Naive thymus-derived CD4-positive, alpha-beta T cell (primary cell): ENCODE results near the gene NECAP2. TPM values are rescaled to one million over a fixed set of nuclear protein-coding genes. Genes with fewer than 3 reads are reported as not detected.

Source experiments
- ATAC-seq: fragments of 150-1000 bp; cut with Tn5 transposase; 2 replicates; pipeline ENCODE4 v1.10.0; 2021; ENCODE audit warnings: mild to moderate bottlenecking, moderate library complexity
- CTCF ChIA-PET: fragments of 350-600 bp; sonication (Branson Sonifier 250); formaldehyde crosslinking; loops from one replicate; lab custom pipeline; 2021; ENCODE audit warnings: antibody characterized with exemption; lab: Charles Lee
- POLR2A ChIA-PET: fragments of 350-600 bp; sonication (Branson Sonifier 250); formaldehyde crosslinking; loops from one replicate; lab custom pipeline; 2021; ENCODE audit warnings: antibody characterized with exemption, inconsistent platforms; lab: Charles Lee
- DNase-seq, 9 donors: peaks; one replicate each; pipeline versions ENCODE4 v3.0.0 to v3.0.0-alpha.2; 2020 to 2022; ENCODE audit warnings: mixed read lengths in 1 of 9
- H3K27ac ChIP-seq: one replicate; pipeline ENCODE4 v1.7.0; 2013; ENCODE audit warnings: mild to moderate bottlenecking, low read depth, low read length, moderate library complexity
- H3K27me3 ChIP-seq, 2 donors: one replicate each; pipeline ENCODE4 v1.7.0; 2013; ENCODE audit warnings: low read length in 2 of 2, mild to moderate bottlenecking in 2 of 2, moderate library complexity in 2 of 2; ENCODE audit not compliant: control insufficient read depth in 2 of 2, insufficient read depth in 2 of 2
- H3K36me3 ChIP-seq, 3 experiments: 1 replicate in 2 of 3; 2 replicates in 1 of 3; pipeline ENCODE4 v1.7.0; 2013; ENCODE audit warnings: low read length in 3 of 3, mild to moderate bottlenecking in 3 of 3, moderate library complexity in 1 of 3; ENCODE audit not compliant: insufficient read depth in 3 of 3, control insufficient read depth in 2 of 3
- H3K4me1 ChIP-seq, 2 donors: one replicate each; pipeline ENCODE4 v1.7.0; 2013; ENCODE audit warnings: low read length in 2 of 2, mild to moderate bottlenecking in 2 of 2, moderate library complexity in 1 of 2; ENCODE audit not compliant: control insufficient read depth in 2 of 2, insufficient read depth in 2 of 2
- H3K4me3 ChIP-seq: 2 replicates; pipeline ENCODE4 v1.7.0; 2013; ENCODE audit warnings: mild to moderate bottlenecking, low read length
- H3K9me3 ChIP-seq, 3 experiments: 1 replicate in 2 of 3; 2 replicates in 1 of 3; pipeline ENCODE4 v1.7.0; 2013; ENCODE audit warnings: low read length in 3 of 3; ENCODE audit not compliant: control insufficient read depth in 2 of 3
- H3K27ac Mint-ChIP-seq, 9 donors: one replicate each; pipeline ENCODE4 v1.8.0; 2020 to 2022; ENCODE audit warnings: mixed read lengths in 9 of 9, mild to moderate bottlenecking in 8 of 9, moderate library complexity in 5 of 9, inconsistent platforms in 2 of 9
- H3K27me3 Mint-ChIP-seq, 5 donors: one replicate each; pipeline ENCODE4 v1.8.0; 2021 to 2022; ENCODE audit warnings: mixed read lengths in 5 of 5, mild to moderate bottlenecking in 1 of 5
- H3K36me3 Mint-ChIP-seq, 5 donors: one replicate each; pipeline ENCODE4 v1.8.0; 2020 to 2022; ENCODE audit warnings: mixed read lengths in 5 of 5, mild to moderate bottlenecking in 3 of 5, inconsistent platforms in 1 of 5
- H3K4me1 Mint-ChIP-seq, 7 donors: one replicate each; pipeline ENCODE4 v1.8.0; 2020 to 2022; ENCODE audit warnings: mixed read lengths in 7 of 7, mild to moderate bottlenecking in 3 of 7, inconsistent platforms in 1 of 7
- H3K4me3 Mint-ChIP-seq, 10 donors: one replicate each; pipeline ENCODE4 v1.8.0; 2020 to 2022; ENCODE audit warnings: mild to moderate bottlenecking in 10 of 10, mixed read lengths in 10 of 10, moderate library complexity in 6 of 10, inconsistent platforms in 2 of 10
- H3K9me3 Mint-ChIP-seq, 11 donors: one replicate each; pipeline ENCODE4 v1.8.0; 2020 to 2022; ENCODE audit warnings: mixed read lengths in 11 of 11, mild to moderate bottlenecking in 4 of 11, inconsistent platforms in 1 of 11, moderate library complexity in 1 of 11
- intact Hi-C, 2 donors: fragments of 100-400 bp; cut with micrococcal nuclease; formaldehyde crosslinking; loops; one replicate each; pipeline ENCODE4 v1.15.1; 2023
- polyA plus RNA-seq, 2 donors: library from polyadenylated mRNA; unstranded; fragments of 300-500 nt; fragmentation: Illumina TruSeq; gene quantifications; one replicate each; pipeline ENCODE4 v1.2.3, GENCODE V29; 2021
- total RNA-seq, 6 experiments: library from RNA in 5 of 6; stranded (reverse) in 5 of 6; gene quantifications; 1 replicate in 5 of 6; 2 replicates in 1 of 6; pipeline ENCODE4 v1.2.3 and lab custom pipeline; 2021 to 2026

Gene NECAP2
- total and polyA plus RNA-seq, 7 experiments from 2014 or later, result 98.2 to 264 (median 157) TPM

- H3K27me3 Mint-ChIP-seq, result no peaks in the 10 kb centered on the region
- peaks cover 0 to 58% (median 22%) of the 10 kb centered on the region in 3 experiments for H3K36me3 ChIP-seq
- peak overlapping the region; percentile 94 for H3K4me3 ChIP-seq
- H3K27ac ChIP-seq, result peak overlapping the region; percentile 100
- POLR2A ChIA-PET, result interaction anchor here (0.6 to 1.2 kb wide), 2 partner anchors 57 to 91 kb away, joined by 4 read pairs; partner anchors contain the start of gene FBXO42
- peak overlapping the region; percentile 57 to 97 (median 90) for H3K27ac Mint-ChIP-seq
- peaks cover 8 to 27% (median 20%) of the 10 kb centered on the region in 5 donors for H3K36me3 Mint-ChIP-seq
- CTCF ChIA-PET, result interaction anchor here (0.7 to 1.0 kb wide), 2 partner anchors 9 to 178 kb away, joined by 3 to 4 read pairs; no protein-coding TSS in a partner anchor
- no peaks in the 10 kb centered on the region for H3K27me3 ChIP-seq
- peaks cover 19 to 54% (median 40%) of the 10 kb centered on the region in 7 donors for H3K4me1 Mint-ChIP-seq
- H3K4me3 Mint-ChIP-seq, result peak overlapping the region; percentile 51 to 100 (median 96)
- peaks cover 17 to 41% of the 10 kb centered on the region in 2 donors for H3K4me1 ChIP-seq
- DNase-seq (no peak), ATAC-seq (no peak)
- H3K9me3 ChIP-seq, result no peaks in the 10 kb centered on the region
- H3K9me3 Mint-ChIP-seq, result no peaks in the 10 kb centered on the region
- intact Hi-C loops, result loop anchor here (5.0 kb wide), 6 partner anchors 56 to 916 kb away; partner anchors contain the start of genes NBPF1 (in 2 of the 2), DNAJC16 (in 1 of the 2) and ZBTB17 (in 1 of the 2)
Measured at GRCh38 chr1:16442941-16443340, 2.4 kb downstream of the NECAP2 start.

GRCh38 chr1:16443975-16444770 lies 3.6 kb downstream of the NECAP2 start:
- Mint-ChIP-seq H3K4me3 (peak overlapping the region in 6 of 10 donors; percentile 14 to 57 (median 38)), H3K27ac (peak overlapping the region in 8 of 9 donors; percentile 21 to 90 (median 71)), H3K27me3 (no peaks in the 10 kb centered on the region), H3K36me3 (peaks cover 11 to 34% (median 32%) of the 10 kb centered on the region in 5 donors), H3K9me3 (no peaks in the 10 kb centered on the region), H3K4me1 (peaks cover 27 to 66% (median 51%) of the 10 kb centered on the region in 7 donors)
- Histone ChIP-seq H3K27me3 (no peaks in the 10 kb centered on the region), H3K4me3 (no peak overlapping the region), H3K27ac (peak overlapping the region; percentile 100), H3K4me1 (peaks cover 17 to 44% of the 10 kb centered on the region in 2 donors), H3K9me3 (no peaks in the 10 kb centered on the region), H3K36me3 (peaks cover 6 to 70% (median 34%) of the 10 kb centered on the region in 3 experiments)
- intact Hi-C loops, result loop anchor here (5.0 kb wide), 6 partner anchors 57 to 917 kb away; partner anchors contain the start of genes NBPF1 (in 2 of the 2), DNAJC16 (in 1 of the 2) and ZBTB17 (in 1 of the 2)
- no peak for ATAC-seq
- POLR2A ChIA-PET, result interaction anchor here (0.9 to 1.5 kb wide), 4 partner anchors 56 to 92 kb away, joined by 3 to 4 read pairs (median 4); partner anchors contain the start of gene FBXO42
- DNase-seq, result no peak
- CTCF ChIA-PET, result interaction anchor here (1.0 kb wide), 1 partner anchor 53 kb away, joined by 3 read pairs; no protein-coding TSS in a partner anchor

DNA sequence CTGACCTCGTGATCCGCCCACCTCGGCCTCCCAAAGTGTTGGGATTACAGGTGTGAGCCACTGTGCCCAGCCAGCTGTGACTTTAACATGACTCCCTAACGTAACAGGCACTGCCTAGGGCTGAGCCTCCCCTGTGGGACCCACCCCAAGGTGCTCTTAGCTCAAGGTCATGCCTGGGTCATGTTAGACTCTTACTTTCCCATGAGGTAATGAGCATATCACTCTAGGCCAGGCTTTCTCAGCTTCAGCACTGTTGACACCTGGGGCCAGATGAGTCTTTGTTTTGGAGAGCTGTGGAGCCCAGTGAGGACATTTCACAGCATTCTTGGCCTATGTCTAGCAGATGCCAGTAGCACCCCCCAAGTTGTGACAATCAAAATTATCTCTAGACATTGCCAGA lies 4.5 kb downstream of the NECAP2 start:
- H3K9me3 Mint-ChIP-seq, result no peaks in the 10 kb centered on the region
- peaks cover 29 to 74% (median 58%) of the 10 kb centered on the region in 7 donors for H3K4me1 Mint-ChIP-seq
- peaks cover 15 to 43% (median 41%) of the 10 kb centered on the region in 5 donors for H3K36me3 Mint-ChIP-seq
- Histone ChIP-seq H3K9me3 (no peaks in the 10 kb centered on the region), H3K27ac (no peak overlapping the region), H3K4me1 (peaks cover 16 to 47% of the 10 kb centered on the region in 2 donors), H3K27me3 (no peaks in the 10 kb centered on the region), H3K36me3 (peaks cover 12 to 79% (median 37%) of the 10 kb centered on the region in 3 experiments), H3K4me3 (no peak overlapping the region)
- ChIA-PET CTCF (interaction anchor here (1.0 kb wide), 1 partner anchor 52 kb away, joined by 3 read pairs; no protein-coding TSS in a partner anchor), POLR2A (interaction anchor here (1.4 to 1.5 kb wide), 2 partner anchors 69 to 80 kb away, joined by 3 to 4 read pairs; no protein-coding TSS in a partner anchor)
- peak overlapping the region in 1 of 10 donors; percentile 29 for H3K4me3 Mint-ChIP-seq
- intact Hi-C loops, result no loop called here
- no peak for ATAC-seq
- no peaks in the 10 kb centered on the region for H3K27me3 Mint-ChIP-seq
- DNase-seq, result no peak
- H3K27ac Mint-ChIP-seq, result peak overlapping the region in 3 of 9 donors; percentile 22 to 67 (median 49)

DNA sequence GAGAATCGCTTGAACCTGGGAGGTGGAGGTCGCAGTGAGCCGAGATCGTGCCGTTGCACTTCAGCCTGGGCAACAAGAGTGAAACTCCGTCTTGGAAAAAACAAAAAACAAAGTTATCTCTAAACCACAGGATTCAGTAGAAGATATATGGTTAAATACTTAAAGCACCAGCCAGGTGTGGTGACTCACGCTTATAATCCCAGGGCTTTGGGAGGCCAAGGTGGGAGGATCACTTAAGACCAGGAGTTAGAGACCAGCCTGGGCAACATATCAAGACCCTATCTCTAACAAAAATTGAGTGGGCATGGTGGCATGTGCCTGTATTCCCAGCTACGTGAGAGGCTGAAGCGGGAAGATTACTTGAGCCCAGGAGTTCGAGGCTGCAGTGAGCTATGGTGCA lies 5.6 kb downstream of the NECAP2 start:
- Histone ChIP-seq H3K27ac (no peak overlapping the region), H3K4me1 (peaks cover 17 to 45% of the 10 kb centered on the region in 2 donors), H3K9me3 (no peaks in the 10 kb centered on the region), H3K27me3 (no peaks in the 10 kb centered on the region), H3K4me3 (no peak overlapping the region), H3K36me3 (peaks cover 19 to 84% (median 37%) of the 10 kb centered on the region in 3 experiments)
- H3K9me3 Mint-ChIP-seq, result no peaks in the 10 kb centered on the region
- CTCF ChIA-PET, result interaction anchor here (0.6 kb wide), 1 partner anchor 209 kb away, joined by 3 read pairs; no protein-coding TSS in a partner anchor
- DNase-seq (no peak), ATAC-seq (no peak)
- H3K36me3 Mint-ChIP-seq, result peaks cover 15 to 49% (median 44%) of the 10 kb centered on the region in 5 donors
- intact Hi-C loops, result no loop called here
- peak overlapping the region in 1 of 9 donors; percentile 72 for H3K27ac Mint-ChIP-seq
- POLR2A ChIA-PET, result no interaction called here
- peak overlapping the region in 1 of 10 donors; percentile 42 for H3K4me3 Mint-ChIP-seq
- H3K4me1 Mint-ChIP-seq, result peaks cover 26 to 79% (median 58%) of the 10 kb centered on the region in 7 donors
- H3K27me3 Mint-ChIP-seq, result no peaks in the 10 kb centered on the region

DNA sequence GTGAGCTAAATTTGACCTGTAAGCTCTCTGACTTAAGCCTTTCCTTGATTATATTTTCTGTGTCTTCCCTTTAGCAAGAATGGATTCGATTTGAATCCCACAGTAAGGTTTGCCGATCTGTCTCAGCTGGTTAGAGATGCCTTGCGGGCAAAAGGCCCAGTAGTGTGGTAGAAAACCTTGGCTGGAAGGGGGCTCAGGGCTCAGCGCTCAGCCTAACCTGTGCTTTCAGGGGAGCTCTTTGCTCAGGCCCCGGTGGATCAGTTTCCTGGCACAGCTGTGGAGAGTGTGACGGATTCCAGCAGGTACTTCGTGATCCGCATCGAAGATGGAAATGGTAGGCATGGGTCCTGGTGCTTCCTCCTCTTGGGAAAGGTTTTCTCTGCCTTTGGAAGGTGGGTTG lies 7.1 kb downstream of the NECAP2 start:
- H3K4me1 ChIP-seq, result peaks cover 5 to 33% of the 10 kb centered on the region in 2 donors
- H3K27me3 ChIP-seq, result no peaks in the 10 kb centered on the region
- ATAC-seq, result no peak
- H3K9me3 Mint-ChIP-seq, result no peaks in the 10 kb centered on the region
- ChIA-PET POLR2A (no interaction called here), CTCF (no interaction called here)
- peaks cover 23 to 97% (median 37%) of the 10 kb centered on the region in 3 experiments for H3K36me3 ChIP-seq
- H3K9me3 ChIP-seq, result no peaks in the 10 kb centered on the region
- no peak overlapping the region for H3K4me3 ChIP-seq
- peak overlapping the region; percentile 34 for H3K27ac ChIP-seq
- intact Hi-C loops, result no loop called here
- peaks cover 18 to 58% (median 46%) of the 10 kb centered on the region in 5 donors for H3K36me3 Mint-ChIP-seq
- H3K27ac Mint-ChIP-seq, result peak overlapping the region in 4 of 9 donors; percentile 46 to 88 (median 63)
- H3K4me3 Mint-ChIP-seq, result peak overlapping the region in 1 of 10 donors; percentile 13
- no peak for DNase-seq
- H3K4me1 Mint-ChIP-seq, result peaks cover 27 to 72% (median 57%) of the 10 kb centered on the region in 7 donors
- H3K27me3 Mint-ChIP-seq, result no peaks in the 10 kb centered on the region

GRCh38 chr1:16449065-16449464 lies 8.5 kb downstream of the NECAP2 start:
- H3K4me1 ChIP-seq, result peaks cover 5 to 18% of the 10 kb centered on the region in 2 donors
- CTCF ChIA-PET, result no interaction called here

More at GRCh38 chr1:16449065-16449464, 8.5 kb downstream of the NECAP2 start:
- peak overlapping the region in 6 of 9 donors; percentile 26 to 88 (median 62) for H3K27ac Mint-ChIP-seq
- ATAC-seq (no peak), DNase-seq (no peak)
- Histone ChIP-seq H3K27ac (peak overlapping the region; percentile 34), H3K27me3 (no peaks in the 10 kb centered on the region), H3K36me3 (peaks cover 23 to 96% (median 26%) of the 10 kb centered on the region in 3 experiments), H3K4me3 (no peak overlapping the region), H3K9me3 (no peaks in the 10 kb centered on the region)
- POLR2A ChIA-PET, result interaction anchor here (1.3 kb wide), 1 partner anchor 9 kb away, joined by 4 read pairs; the partner anchor contains the start of gene NECAP2
- peaks cover 15 to 51% (median 41%) of the 10 kb centered on the region in 5 donors for H3K36me3 Mint-ChIP-seq
- peaks cover 18 to 58% (median 51%) of the 10 kb centered on the region in 7 donors for H3K4me1 Mint-ChIP-seq
- H3K9me3 Mint-ChIP-seq, result no peaks in the 10 kb centered on the region
- H3K27me3 Mint-ChIP-seq, result no peaks in the 10 kb centered on the region
- intact Hi-C loops, result no loop called here
- peak overlapping the region in 1 of 10 donors; percentile 65 for H3K4me3 Mint-ChIP-seq
